Epithelial cell of esophagus (primary cell): ENCODE results near the gene ELFN2.

Experiments
- DNase-seq: peaks from one replicate; pipeline ENCODE4 v3.0.0; 2010; ENCODE audit warnings: low read depth
- H3K4me3 ChIP-seq: 2 replicates; pipeline ENCODE4 v1.5.1; 2011; ENCODE audit warnings: mild to moderate bottlenecking, low read length, control low read depth
- CTCF ChIP-seq: IDR thresholded peaks from 2 replicates; pipeline ENCODE4 v1.5.1; 2011; ENCODE audit warnings: low read depth, mild to moderate bottlenecking, low read length, control low read depth, inconsistent platforms; ENCODE audit not compliant: insufficient read depth; ENCODE audit errors: missing control alignments

Gene ELFN2

DNA sequence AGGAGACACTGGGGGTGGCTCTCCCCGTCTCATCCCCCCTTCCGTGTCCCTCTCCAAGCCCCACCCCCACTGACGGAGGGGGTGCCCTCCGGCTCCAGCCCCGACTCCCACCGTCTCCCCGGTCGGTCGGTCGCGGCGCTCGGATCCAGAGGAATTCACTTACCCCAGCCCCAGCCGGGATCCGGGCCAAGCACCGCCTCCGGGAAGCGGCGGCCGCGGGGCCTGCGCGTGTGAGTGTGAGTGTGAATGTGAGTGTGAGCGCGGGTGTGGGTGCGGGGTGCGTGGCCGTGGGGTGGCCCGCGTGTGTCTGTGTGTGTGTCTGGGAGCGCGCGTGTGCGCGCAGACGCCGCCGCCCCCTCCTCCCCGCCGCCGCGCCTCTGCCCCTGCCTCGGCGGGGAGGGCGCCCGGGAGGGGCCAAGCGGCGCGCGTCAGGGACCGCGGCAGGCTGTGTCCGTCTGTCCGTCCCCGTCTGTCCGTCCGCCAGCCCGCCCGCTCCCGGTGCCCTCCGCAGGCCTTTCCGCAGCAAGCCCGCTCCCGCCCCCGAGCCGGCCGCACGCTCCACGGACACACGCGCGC lies at the start of gene ELFN2:
TSS of gene ELFN2 (minus strand) at position 345 of the 576 bp plus-strand sequence. CDS start 51,945 bp downstream, outside the sequence.
- H3K4me3 ChIP-seq, result peak within 1 kb of the TSS; percentile 49
- no peak for TF ChIP-seq CTCF
- DNase-seq, result peak; percentile 26

GRCh38 chr22:37476389-37477329 lies 49.4 kb upstream of the ELFN2 start:
- no peak for DNase-seq
- H3K4me3 ChIP-seq, result no peak overlapping the region
- TF ChIP-seq CTCF, result no peak

DNA sequence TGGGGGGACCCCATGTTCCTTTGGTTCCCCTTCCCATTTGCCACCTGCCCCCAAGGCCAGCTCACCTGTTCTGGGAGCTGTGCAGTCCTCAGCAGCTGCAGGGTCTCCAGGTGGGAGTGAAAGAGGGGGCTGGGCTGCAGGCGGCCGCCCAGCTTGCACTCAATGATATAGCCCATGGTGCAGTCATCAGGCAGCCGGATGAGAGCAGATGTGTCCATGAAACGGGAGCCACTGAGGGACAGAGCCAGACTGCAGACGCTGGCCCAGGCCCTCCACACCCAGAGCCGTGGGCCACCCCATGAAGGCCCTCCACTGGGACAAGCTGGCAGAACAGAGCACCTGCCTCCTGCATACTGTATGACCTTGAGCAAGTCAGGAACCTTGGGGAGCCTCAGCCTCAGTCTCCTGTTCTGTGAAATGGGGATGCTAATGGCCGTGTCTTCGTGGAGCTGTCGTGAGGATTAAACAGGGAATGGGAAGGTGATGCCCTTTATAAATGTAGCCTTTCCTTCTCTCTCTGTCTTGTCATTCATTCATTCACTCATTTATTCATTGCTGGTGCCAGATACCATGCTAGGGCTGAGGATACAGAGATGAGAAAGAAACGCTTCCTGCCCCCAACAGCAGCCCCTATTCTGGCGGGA lies 47.3 kb upstream of the ELFN2 start:
- no peak overlapping the region for H3K4me3 ChIP-seq
- TF ChIP-seq CTCF, result no peak
- no peak for DNase-seq

DNA sequence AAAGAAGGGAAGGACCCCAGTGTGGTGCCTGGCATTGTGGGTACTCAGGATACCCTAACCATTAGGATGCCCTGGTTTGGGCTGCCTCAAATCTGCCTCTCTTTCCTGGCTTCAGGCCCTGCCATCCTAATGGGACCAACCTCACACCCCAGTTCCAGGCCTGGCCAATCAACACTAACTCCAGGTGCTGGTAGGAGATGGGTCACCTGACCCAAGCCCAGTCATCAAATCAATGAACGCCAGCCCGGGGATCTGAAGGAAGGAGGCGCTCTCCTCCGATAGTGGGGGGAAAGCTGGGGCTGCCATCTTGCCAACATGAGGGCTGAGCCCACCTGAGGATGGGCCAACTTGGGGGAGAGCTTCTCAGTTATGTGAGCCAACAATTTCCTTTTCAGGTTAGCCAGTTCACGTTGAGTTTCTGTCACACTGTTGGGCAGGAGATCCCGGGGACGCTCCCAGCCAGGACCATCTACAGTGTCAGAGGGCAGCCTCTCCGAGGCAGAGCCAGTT lies 46.2 kb upstream of the ELFN2 start:
- H3K4me3 ChIP-seq, result no peak overlapping the region
- TF ChIP-seq CTCF, result no peak
- DNase-seq, result no peak

DNA sequence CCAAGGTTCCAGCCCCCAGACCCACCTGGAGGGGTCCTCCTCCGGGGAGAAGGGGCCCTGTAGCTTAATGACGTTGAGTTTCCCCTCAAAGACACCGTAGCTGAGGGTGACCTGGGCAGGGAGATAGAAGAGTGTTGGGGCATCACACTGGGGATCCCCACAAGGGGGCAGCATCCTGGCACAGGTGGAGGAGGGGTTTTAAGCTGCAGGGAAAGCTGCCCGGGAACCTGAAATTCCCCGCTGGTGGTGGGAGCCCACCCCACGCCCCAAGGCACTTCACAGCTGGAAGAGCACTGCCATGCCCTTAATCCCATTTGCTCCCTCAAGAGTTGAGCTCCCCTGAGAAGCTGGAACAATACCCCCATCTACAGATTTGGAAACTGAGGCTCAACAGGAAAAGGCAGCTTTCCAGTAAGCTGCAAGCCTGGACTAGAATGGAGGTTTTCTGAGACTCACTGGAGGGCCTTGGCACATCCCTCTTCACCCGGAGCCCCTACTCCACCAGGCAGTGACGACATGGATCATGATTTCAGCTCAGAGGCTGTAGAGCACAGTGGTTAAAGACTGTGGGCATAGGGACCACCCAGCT lies 45.2 kb upstream of the ELFN2 start:
- H3K4me3 ChIP-seq, result no peak overlapping the region
- peak; percentile 68 for TF ChIP-seq CTCF
- DNase-seq, result peak; percentile 44

- H3K4me3 ChIP-seq, result no peak overlapping the region
- TF ChIP-seq CTCF, result no peak
- DNase-seq, result no peak
These were observed 44.6 kb upstream of the ELFN2 start for GRCh38 chr22:37471727-37472417.
